Thyroid gland (tissue), 4 donors: ENCODE measurements around the gene CST2.
"Not testable (repeated sequence)": the region's sequence is repeated elsewhere in the genome, so short reads cannot be mapped to it uniquely, and the experiment has no call there.

Experiments
- CTCF ChIP-seq, 6 experiments: fragments of 200-600 bp in 3 of 6; fragments of 450-650 bp in 3 of 6; sonication (generic) in 3 of 6; IDR thresholded peaks; one replicate each; pipeline ENCODE4 v1.5.1; 2016 to 2019; ENCODE audit warnings: antibody characterized with exemption in 6 of 6, mild to moderate bottlenecking in 2 of 6, inconsistent platforms in 1 of 6, moderate library complexity in 1 of 6
- POLR2A ChIP-seq, 2 donors: fragments of 450-650 bp; IDR thresholded peaks; one replicate each; pipeline ENCODE4 v1.6.1; 2017; ENCODE audit warnings: antibody characterized with exemption in 2 of 2, mild to moderate bottlenecking in 2 of 2, moderate library complexity in 1 of 2

GRCh38 chr20:23810349-23810748, 16.2 kb downstream of the CST2 start:
- TF ChIP-seq CTCF, POLR2A (IDR thresholded peaks at IDR 0.05): not testable (repeated sequence)
